ENCODE data around the gene LRP1B.

DNA sequence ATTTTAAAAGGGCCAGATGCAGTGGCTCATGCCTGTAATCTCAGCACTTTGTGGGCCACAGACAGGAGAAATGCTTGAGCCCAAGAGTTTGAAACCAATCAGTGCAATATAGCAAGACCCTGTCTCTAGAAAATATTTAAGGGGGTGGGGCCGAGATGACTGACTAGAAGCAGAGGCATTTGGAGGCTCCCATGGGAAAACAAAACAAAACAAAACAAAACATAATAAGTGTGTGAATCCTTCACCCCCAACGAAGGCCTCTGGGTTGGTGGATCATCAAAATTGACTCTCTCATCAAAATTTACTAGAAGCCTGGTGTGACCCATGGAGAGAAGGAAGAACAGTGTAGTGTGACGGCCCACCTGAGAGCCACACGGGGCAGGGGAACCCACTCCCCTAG, 560.9 kb downstream of the LRP1B start:
- no peak for TF ChIP-seq NR1H2 (CRISPR knock-in tag; IDR thresholded peaks at IDR 0.05)
- TF ChIP-seq, protein P1, sequence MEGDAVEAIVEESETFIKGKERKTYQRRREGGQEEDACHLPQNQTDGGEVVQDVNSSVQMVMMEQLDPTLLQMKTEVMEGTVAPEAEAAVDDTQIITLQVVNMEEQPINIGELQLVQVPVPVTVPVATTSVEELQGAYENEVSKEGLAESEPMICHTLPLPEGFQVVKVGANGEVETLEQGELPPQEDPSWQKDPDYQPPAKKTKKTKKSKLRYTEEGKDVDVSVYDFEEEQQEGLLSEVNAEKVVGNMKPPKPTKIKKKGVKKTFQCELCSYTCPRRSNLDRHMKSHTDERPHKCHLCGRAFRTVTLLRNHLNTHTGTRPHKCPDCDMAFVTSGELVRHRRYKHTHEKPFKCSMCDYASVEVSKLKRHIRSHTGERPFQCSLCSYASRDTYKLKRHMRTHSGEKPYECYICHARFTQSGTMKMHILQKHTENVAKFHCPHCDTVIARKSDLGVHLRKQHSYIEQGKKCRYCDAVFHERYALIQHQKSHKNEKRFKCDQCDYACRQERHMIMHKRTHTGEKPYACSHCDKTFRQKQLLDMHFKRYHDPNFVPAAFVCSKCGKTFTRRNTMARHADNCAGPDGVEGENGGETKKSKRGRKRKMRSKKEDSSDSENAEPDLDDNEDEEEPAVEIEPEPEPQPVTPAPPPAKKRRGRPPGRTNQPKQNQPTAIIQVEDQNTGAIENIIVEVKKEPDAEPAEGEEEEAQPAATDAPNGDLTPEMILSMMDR (IDR thresholded peaks at IDR 0.05): no peak
- TF ChIP-seq, protein P2, sequence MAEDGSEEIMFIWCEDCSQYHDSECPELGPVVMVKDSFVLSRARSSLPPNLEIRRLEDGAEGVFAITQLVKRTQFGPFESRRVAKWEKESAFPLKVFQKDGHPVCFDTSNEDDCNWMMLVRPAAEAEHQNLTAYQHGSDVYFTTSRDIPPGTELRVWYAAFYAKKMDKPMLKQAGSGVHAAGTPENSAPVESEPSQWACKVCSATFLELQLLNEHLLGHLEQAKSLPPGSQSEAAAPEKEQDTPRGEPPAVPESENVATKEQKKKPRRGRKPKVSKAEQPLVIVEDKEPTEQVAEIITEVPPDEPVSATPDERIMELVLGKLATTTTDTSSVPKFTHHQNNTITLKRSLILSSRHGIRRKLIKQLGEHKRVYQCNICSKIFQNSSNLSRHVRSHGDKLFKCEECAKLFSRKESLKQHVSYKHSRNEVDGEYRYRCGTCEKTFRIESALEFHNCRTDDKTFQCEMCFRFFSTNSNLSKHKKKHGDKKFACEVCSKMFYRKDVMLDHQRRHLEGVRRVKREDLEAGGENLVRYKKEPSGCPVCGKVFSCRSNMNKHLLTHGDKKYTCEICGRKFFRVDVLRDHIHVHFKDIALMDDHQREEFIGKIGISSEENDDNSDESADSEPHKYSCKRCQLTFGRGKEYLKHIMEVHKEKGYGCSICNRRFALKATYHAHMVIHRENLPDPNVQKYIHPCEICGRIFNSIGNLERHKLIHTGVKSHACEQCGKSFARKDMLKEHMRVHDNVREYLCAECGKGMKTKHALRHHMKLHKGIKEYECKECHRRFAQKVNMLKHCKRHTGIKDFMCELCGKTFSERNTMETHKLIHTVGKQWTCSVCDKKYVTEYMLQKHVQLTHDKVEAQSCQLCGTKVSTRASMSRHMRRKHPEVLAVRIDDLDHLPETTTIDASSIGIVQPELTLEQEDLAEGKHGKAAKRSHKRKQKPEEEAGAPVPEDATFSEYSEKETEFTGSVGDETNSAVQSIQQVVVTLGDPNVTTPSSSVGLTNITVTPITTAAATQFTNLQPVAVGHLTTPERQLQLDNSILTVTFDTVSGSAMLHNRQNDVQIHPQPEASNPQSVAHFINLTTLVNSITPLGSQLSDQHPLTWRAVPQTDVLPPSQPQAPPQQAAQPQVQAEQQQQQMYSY (CRISPR knock-in tag; IDR thresholded peaks at IDR 0.05): no peak
- TF ChIP-seq FOXK1 (CRISPR knock-in tag; IDR thresholded peaks at IDR 0.05): no peak
- TF ChIP-seq, protein P3, sequence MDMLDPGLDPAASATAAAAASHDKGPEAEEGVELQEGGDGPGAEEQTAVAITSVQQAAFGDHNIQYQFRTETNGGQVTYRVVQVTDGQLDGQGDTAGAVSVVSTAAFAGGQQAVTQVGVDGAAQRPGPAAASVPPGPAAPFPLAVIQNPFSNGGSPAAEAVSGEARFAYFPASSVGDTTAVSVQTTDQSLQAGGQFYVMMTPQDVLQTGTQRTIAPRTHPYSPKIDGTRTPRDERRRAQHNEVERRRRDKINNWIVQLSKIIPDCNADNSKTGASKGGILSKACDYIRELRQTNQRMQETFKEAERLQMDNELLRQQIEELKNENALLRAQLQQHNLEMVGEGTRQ (CRISPR knock-in tag; IDR thresholded peaks at IDR 0.05): no peak
- TF ChIP-seq, protein P4, sequence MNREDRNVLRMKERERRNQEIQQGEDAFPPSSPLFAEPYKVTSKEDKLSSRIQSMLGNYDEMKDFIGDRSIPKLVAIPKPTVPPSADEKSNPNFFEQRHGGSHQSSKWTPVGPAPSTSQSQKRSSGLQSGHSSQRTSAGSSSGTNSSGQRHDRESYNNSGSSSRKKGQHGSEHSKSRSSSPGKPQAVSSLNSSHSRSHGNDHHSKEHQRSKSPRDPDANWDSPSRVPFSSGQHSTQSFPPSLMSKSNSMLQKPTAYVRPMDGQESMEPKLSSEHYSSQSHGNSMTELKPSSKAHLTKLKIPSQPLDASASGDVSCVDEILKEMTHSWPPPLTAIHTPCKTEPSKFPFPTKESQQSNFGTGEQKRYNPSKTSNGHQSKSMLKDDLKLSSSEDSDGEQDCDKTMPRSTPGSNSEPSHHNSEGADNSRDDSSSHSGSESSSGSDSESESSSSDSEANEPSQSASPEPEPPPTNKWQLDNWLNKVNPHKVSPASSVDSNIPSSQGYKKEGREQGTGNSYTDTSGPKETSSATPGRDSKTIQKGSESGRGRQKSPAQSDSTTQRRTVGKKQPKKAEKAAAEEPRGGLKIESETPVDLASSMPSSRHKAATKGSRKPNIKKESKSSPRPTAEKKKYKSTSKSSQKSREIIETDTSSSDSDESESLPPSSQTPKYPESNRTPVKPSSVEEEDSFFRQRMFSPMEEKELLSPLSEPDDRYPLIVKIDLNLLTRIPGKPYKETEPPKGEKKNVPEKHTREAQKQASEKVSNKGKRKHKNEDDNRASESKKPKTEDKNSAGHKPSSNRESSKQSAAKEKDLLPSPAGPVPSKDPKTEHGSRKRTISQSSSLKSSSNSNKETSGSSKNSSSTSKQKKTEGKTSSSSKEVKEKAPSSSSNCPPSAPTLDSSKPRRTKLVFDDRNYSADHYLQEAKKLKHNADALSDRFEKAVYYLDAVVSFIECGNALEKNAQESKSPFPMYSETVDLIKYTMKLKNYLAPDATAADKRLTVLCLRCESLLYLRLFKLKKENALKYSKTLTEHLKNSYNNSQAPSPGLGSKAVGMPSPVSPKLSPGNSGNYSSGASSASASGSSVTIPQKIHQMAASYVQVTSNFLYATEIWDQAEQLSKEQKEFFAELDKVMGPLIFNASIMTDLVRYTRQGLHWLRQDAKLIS (CRISPR knock-in tag; IDR thresholded peaks at IDR 0.05; ENCODE audit: borderline replicate concordance): no peak
- TF ChIP-seq ATF1 (CRISPR knock-in tag; IDR thresholded peaks at IDR 0.05): no peak
- TF ChIP-seq, protein P5, sequence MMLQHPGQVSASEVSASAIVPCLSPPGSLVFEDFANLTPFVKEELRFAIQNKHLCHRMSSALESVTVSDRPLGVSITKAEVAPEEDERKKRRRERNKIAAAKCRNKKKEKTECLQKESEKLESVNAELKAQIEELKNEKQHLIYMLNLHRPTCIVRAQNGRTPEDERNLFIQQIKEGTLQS (CRISPR knock-in tag; conservative IDR thresholded peaks at IDR 0.05): no peak

Measured in WTC11 (cell line).